Lung microvascular endothelial cell (primary cell): ENCODE measurements around the gene TMEM117. TPM values are rescaled to one million over a fixed set of nuclear protein-coding genes. Genes with fewer than 3 reads are reported as not detected.
A peak's percentile ranks its signal among the peaks of the same experiment; 100 is the strongest.

Source experiments
- DNase-seq, 2 donors: peaks; one replicate each; pipeline versions ENCODE4 v3.0.0 to v3.0.0-alpha.2; 2010; ENCODE audit warnings: low read depth in 2 of 2
- total RNA-seq: library from RNA; depleted of rRNA; stranded (reverse); fragments of >200 nt; gene quantifications from 2 replicates; pipeline ENCODE4 v1.2.1, GENCODE V29; 2014

The TMEM117 gene
- total RNA-seq, 1 donor from 2014 or later, result 4.8 TPM

GRCh38 chr12:43957732-43958372 lies 122.0 kb downstream of the TMEM117 start:
- DNase-seq, result peak; percentile 61

- DNase-seq, result no peak
Observed at GRCh38 chr12:43964033-43964432, 128.2 kb downstream of the TMEM117 start.

- no peak for DNase-seq
Observed at GRCh38 chr12:43964961-43965360, 129.1 kb downstream of the TMEM117 start.

- DNase-seq, result no peak
Observed at GRCh38 chr12:43965899-43966298, 130.0 kb downstream of the TMEM117 start.

- no peak for DNase-seq
Observed at GRCh38 chr12:43968736-43969135, 132.9 kb downstream of the TMEM117 start.

GRCh38 chr12:43969882-43970281 lies 134.0 kb downstream of the TMEM117 start:
- peak; percentile 13 to 62 for DNase-seq

GRCh38 chr12:43973385-43973784 lies 137.5 kb downstream of the TMEM117 start:
- no peak for DNase-seq

GRCh38 chr12:43973993-43974392 lies 138.1 kb downstream of the TMEM117 start:
- DNase-seq, result peak; percentile 16 to 22

- DNase-seq, result peak in 1 of 2 donors; percentile 30
Observed at GRCh38 chr12:43976027-43976426, 140.1 kb downstream of the TMEM117 start.

GRCh38 chr12:43978556-43978955 lies 142.7 kb downstream of the TMEM117 start:
- DNase-seq, result no peak

GRCh38 chr12:43979450-43979849 lies 143.6 kb downstream of the TMEM117 start:
- DNase-seq, result no peak

GRCh38 chr12:43980627-43981191 lies 144.8 kb downstream of the TMEM117 start:
- no peak for DNase-seq

GRCh38 chr12:43981726-43982125 lies 145.8 kb downstream of the TMEM117 start:
- DNase-seq, result no peak

GRCh38 chr12:43982544-43982943 lies 146.7 kb downstream of the TMEM117 start:
- no peak for DNase-seq

- peak; percentile 33 to 42 for DNase-seq
Observed at GRCh38 chr12:43988838-43989560, 153.1 kb downstream of the TMEM117 start.

GRCh38 chr12:43992856-43993255 lies 157.0 kb downstream of the TMEM117 start:
- DNase-seq, result no peak

- peak; percentile 42 to 58 for DNase-seq
Observed at GRCh38 chr12:44000309-44000952, 164.6 kb downstream of the TMEM117 start.

- no peak for DNase-seq
Observed at GRCh38 chr12:44002607-44003006, 166.7 kb downstream of the TMEM117 start.

- no peak for DNase-seq
Observed at GRCh38 chr12:44003721-44004120, 167.8 kb downstream of the TMEM117 start.

GRCh38 chr12:44015333-44015941 lies 179.6 kb downstream of the TMEM117 start:
- peak; percentile 44 to 48 for DNase-seq

- DNase-seq, result no peak
Observed at GRCh38 chr12:44017216-44017615, 181.3 kb downstream of the TMEM117 start.

- DNase-seq, result no peak
Observed at GRCh38 chr12:44019118-44019517, 183.2 kb downstream of the TMEM117 start.
